RWPE2 (cell line): ENCODE results near the gene ESR2.

Source experiments
- ATAC-seq: fragments of 200-7000 bp; cut with Tn5 transposase; 3 replicates; pipeline ENCODE4 v1.9.1; 2021; ENCODE audit warnings: low read depth
- DNase-seq: peaks from one replicate; pipeline ENCODE4 v3.0.0-alpha.2; 2020; ENCODE audit warnings: low spot score
- H3K27ac ChIP-seq: fragments of 450-650 bp; 2 replicates; pipeline ENCODE4 v1.5.1; 2017; ENCODE audit warnings: mild to moderate bottlenecking; ENCODE audit not compliant: poor library complexity, severe bottlenecking
- H3K27me3 ChIP-seq: fragments of 250-450 bp; sonication (Bioruptor Pico); 2 replicates; pipeline ENCODE4 v1.5.1; 2021; ENCODE audit warnings: mild to moderate bottlenecking, moderate library complexity; ENCODE audit not compliant: insufficient read depth, poor library complexity, severe bottlenecking
- H3K36me3 ChIP-seq: fragments of 250-450 bp; sonication (Bioruptor Pico); 2 replicates; pipeline ENCODE4 v1.5.1; 2020; ENCODE audit warnings: low read depth, mild to moderate bottlenecking, moderate library complexity
- H3K4me1 ChIP-seq: fragments of 250-450 bp; sonication (Bioruptor Pico); 2 replicates; pipeline ENCODE4 v1.5.1; 2021; ENCODE audit warnings: mild to moderate bottlenecking, moderate library complexity; ENCODE audit not compliant: insufficient read depth, poor library complexity, severe bottlenecking
- H3K4me3 ChIP-seq: fragments of 250-450 bp; sonication (Bioruptor Pico); 2 replicates; pipeline ENCODE4 v1.5.1; 2021; ENCODE audit warnings: mild to moderate bottlenecking, moderate library complexity; ENCODE audit not compliant: severe bottlenecking
- H3K9me3 ChIP-seq: fragments of 250-450 bp; sonication (Bioruptor Pico); 2 replicates; pipeline ENCODE4 v1.5.1; 2021; ENCODE audit warnings: mild to moderate bottlenecking, moderate library complexity; ENCODE audit not compliant: severe bottlenecking
- CTCF ChIP-seq: fragments of 450-650 bp; IDR thresholded peaks from one replicate; pipeline ENCODE4 v1.5.1; 2017; ENCODE audit warnings: mild to moderate bottlenecking, moderate library complexity; ENCODE audit not compliant: poor library complexity, severe bottlenecking

ESR2 gene

GRCh38 chr14:64210216-64210615 is 84.0 kb downstream of the ESR2 start:
- Histone ChIP-seq H3K4me3 (no peak overlapping the region), H3K36me3 (peaks cover 33% of the 10 kb centered on the region), H3K27me3 (no peaks in the 10 kb centered on the region), H3K27ac (no peak overlapping the region), H3K9me3 (no peaks in the 10 kb centered on the region), H3K4me1 (peaks cover 4% of the 10 kb centered on the region)
- ATAC-seq (no peak), DNase-seq (no peak)
- TF ChIP-seq CTCF, result no peak

GRCh38 chr14:64209444-64210131 is 84.6 kb downstream of the ESR2 start:
- H3K4me3 ChIP-seq, result no peak overlapping the region
- TF ChIP-seq CTCF, result no peak
- no peaks in the 10 kb centered on the region for H3K9me3 ChIP-seq
- peaks cover 27% of the 10 kb centered on the region for H3K36me3 ChIP-seq
- DNase-seq (no peak), ATAC-seq (no peak)
- H3K4me1 ChIP-seq, result peaks cover 4% of the 10 kb centered on the region
- no peaks in the 10 kb centered on the region for H3K27me3 ChIP-seq
- H3K27ac ChIP-seq, result no peak overlapping the region

- ATAC-seq, result no peak
- H3K36me3 ChIP-seq, result peaks cover 27% of the 10 kb centered on the region
Measured at GRCh38 chr14:64208981-64209380, 85.2 kb downstream of the ESR2 start.

GRCh38 chr14:64208261-64208660 is 85.9 kb downstream of the ESR2 start:
- no peaks in the 10 kb centered on the region for H3K27me3 ChIP-seq
- ATAC-seq, result no peak
- H3K36me3 ChIP-seq, result peaks cover 27% of the 10 kb centered on the region
- no peak overlapping the region for H3K4me3 ChIP-seq
- no peak overlapping the region for H3K27ac ChIP-seq
- H3K4me1 ChIP-seq, result peaks cover 4% of the 10 kb centered on the region
- no peak for DNase-seq
- no peak for TF ChIP-seq CTCF
- H3K9me3 ChIP-seq, result no peaks in the 10 kb centered on the region

More at GRCh38 chr14:64208981-64209380, 85.2 kb downstream of the ESR2 start:
- H3K9me3 ChIP-seq, result no peaks in the 10 kb centered on the region
- H3K4me3 ChIP-seq, result no peak overlapping the region
- no peak overlapping the region for H3K27ac ChIP-seq
- no peak for TF ChIP-seq CTCF
- H3K4me1 ChIP-seq, result peaks cover 4% of the 10 kb centered on the region
- H3K27me3 ChIP-seq, result no peaks in the 10 kb centered on the region
- no peak for DNase-seq

- no peaks in the 10 kb centered on the region for H3K9me3 ChIP-seq
- DNase-seq, result no peak
- no peak overlapping the region for H3K4me3 ChIP-seq
- no peak overlapping the region for H3K27ac ChIP-seq
- no peaks in the 10 kb centered on the region for H3K4me1 ChIP-seq
- H3K27me3 ChIP-seq, result no peaks in the 10 kb centered on the region
- TF ChIP-seq CTCF, result no peak
- peaks cover 7% of the 10 kb centered on the region; the same call in 1 of the 2 replicates for H3K36me3 ChIP-seq
- ATAC-seq, result no peak; the same call in 2 of the 3 replicates
Measured at GRCh38 chr14:64203366-64204006, 90.7 kb downstream of the ESR2 start.
